NCI-H748 treated with DMSO at 0.1 percent for 48 hours (cell line): Measurements from ENCODE around the gene DPP10.
"Not testable (repeated sequence)": the region's sequence is repeated elsewhere in the genome, so short reads cannot be mapped to it uniquely, and the experiment has no call there.

Experiments
- DNase-seq: peaks from one replicate; lab custom pipeline; 2025; lab: John Stamatoyannopoulos, UW

The DPP10 gene

DNA sequence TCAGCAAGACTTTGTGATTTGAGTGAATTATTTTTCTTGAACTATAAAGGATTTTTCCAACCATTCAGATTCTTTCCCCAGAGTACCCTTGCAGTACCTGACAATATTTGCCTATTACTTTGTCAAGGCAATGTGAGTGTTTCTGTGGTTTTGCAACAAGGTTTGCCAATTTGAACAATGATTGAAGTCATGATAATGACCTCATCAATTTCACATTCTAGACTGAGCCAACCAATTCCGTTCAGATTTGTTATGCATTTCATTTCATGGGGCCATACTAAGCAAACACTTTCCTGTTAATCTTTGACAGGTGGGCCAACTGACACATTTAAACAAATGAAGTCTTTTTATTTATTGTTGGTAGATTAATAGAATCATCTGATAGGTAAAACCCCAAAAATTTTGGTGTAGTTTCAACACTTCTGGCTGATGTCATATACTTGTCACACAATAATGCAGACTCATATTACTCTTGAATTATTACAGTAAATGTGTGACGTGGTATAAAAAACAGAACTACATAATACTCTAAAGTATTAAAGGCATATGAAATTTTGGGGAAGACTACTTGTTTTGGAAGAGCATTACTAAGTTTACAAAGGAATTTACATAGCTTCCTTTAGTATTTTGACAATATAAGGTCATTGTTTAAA is 526.4 kb downstream of the DPP10 start:
- DNase-seq: no peak

DNA sequence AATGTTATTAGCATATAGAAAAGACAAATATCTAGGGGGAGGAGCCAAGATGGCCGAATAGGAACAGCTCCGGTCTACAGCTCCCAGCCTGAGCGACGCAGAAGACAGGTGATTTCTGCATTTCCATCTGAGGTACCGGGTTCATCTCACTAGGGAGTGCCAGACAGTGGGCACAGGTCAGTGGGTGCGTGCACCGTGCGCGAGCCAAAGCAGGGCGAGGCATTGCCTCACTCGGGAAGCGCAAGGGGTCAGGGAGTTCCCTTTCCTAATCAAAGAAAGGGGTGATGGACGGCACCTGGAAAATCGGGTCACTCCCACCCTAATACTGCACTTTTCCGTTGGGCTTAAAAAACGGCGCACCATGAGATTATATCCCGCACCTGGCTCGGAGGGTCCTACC is 561.9 kb downstream of the DPP10 start:
- DNase-seq: not testable (repeated sequence)

DNA sequence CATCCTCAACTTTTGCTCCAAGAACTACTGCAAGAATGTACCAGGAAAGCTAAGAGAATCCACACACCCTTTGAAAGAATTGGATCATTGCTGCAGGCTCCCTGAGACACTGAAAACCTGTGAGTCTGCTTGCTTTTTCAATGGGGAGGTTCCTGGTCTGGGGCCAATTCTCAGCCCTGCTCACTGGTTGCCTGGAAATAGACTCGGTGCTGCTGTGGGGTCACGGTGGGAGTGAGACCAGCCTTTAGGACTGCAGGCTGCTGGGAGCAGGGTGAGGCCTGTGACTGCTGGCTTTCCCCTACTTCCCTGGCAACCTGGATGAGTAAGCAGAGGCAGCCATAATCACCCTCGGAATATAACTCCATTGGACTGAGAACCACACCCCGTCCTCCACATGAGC is 569.3 kb downstream of the DPP10 start:
- DNase-seq: no peak

DNA sequence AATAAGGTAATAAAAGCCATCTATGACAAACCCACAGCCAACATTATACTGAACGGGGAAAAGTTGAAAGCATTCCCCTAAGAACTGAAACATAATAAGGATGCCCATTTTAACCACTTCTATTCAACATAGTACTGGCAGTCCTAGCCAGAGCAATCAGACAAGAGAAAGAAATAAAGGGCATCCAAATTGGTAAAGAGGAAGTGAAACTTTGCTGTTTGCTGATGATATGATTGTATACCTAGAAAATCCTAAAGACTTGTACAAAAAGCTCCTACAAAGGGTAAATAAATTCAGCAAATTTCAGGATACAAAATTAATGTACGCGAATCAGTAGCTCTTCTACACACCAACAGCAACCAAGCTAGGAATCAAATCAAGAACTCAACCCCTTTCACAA is 579.6 kb downstream of the DPP10 start:
- not testable (repeated sequence) for DNase-seq

DNA sequence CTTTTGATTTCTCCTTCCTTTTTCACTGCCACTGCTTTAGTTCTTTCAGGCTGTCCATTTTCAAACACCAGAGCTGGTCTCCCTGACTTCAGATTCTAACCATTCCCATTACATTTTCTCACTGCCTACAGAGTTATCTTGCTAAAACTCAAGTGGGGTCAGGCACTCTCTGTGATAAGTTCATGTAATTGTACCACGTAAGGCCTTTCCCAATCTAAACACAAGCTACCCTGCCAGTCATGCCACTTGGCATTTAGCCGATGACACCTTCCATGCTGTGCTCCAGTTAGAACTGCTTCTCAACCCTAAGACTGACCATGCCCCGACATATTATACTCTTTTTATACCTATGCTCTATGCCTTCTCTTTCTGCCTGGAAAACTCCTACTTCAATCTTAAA is 592.4 kb downstream of the DPP10 start:
- DNase-seq: no peak

DNA sequence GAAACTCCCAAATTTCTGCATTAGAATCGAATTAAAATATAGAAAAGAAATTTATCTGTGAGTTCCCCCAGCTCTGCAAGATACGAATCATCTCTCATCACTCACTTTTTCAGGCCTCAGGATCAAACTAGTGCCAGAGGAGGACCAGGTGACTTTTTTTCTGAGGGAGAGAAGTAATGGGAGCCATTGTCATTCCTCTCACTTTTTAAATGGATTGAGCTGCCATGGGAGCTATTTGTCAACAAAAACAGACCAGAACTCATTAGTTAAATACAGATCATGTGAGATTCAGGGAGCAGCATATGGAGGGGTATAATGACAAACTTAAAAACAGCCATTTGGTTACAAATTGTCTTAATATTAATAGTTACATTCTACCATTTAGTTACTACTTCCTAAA is 594.4 kb downstream of the DPP10 start:
- no peak for DNase-seq

DNA sequence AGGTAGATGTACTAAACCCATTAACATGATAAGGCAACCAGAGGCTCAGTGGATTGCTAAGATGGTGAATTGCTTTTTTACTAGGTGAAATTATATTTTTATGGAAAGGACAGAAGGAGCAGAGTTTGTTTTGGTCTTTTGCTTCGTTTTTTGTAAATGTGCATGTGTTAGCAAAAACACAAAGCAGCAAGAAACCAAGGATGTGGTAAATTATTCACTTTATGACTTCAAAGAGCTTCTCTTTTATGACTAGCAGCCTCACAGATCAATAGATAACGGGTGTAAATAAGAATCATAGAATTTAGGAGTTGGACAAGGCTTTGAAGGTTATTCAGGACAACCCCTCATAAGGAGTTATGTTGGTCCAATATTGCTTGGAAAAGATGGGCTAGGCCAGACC is 615.0 kb downstream of the DPP10 start:
- DNase-seq: no peak

DNA sequence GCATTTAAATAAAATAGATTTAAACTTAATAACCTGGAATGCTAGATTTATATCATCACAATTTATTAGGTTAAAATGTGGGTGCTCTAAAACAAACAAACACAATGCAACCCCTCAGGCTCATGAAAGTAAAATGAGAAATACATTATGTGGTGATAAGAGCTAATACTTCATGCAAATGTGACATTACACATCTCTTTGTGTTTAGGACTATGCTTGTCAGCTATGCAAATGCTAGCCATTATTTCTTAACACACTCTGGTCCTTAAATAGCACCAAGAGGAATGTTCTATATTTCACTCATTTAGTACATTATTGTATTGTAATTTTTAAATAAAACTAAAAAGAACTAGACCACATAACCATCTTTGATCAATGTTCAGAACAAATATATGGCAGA is 627.6 kb downstream of the DPP10 start:
- DNase-seq: no peak

DNA sequence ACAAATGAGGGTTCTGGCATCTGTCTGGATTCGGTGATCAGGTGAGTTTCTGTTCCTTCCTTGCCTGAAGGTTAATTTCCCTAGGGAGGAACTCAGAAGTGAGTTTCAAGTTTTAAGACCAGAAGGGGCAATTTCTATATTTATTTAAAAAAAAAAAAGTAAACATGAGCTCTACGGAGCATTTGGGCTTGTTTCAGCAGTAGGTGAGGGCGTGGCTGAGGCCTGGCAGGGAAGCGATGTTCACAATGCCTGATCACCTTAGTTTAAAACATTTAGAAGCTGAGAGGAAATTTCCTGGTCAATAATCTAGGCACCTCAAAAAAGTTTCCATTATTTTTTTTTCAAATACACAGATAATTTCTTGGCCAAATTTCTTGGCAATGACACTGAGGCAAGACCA is 629.1 kb downstream of the DPP10 start:
- no peak for DNase-seq

DNA sequence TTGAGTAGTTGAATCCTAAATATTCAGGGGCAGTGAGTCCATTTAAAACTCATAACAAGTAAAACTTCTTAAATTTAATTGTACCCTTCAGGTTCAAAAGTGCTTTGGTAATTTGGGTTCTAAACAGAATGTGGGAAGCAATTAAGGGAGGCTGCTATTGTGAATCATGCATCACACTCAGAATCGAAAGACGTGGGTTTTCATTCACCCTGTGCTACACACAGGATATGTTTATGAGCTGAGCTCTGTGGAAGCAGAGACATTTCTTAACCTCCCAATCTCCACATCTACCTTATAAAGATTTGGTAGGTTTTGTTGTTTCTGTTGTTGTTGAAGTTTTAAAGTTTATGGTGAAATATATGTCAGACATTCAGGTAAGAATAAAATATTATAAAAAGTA is 633.4 kb downstream of the DPP10 start:
- no peak for DNase-seq

DNA sequence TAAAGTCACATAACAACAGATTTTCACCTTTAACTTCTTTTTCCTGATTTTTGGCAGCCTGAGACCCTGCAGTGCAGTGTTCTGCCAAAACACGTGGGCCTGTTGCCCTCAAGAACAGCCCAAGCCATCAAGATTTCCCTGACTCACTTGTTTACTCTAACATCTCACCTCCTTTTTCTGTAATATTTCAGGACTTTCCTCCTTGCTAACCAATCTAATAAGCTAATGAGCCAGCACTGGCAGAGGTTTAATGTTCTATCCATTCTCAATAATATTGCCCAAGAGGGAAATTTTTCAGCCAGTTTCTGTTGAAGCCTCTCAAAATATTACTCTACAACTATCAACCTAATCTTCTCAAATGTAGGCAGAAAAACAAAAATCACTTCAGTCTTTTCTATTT is 635.2 kb downstream of the DPP10 start:
- DNase-seq: no peak

DNA sequence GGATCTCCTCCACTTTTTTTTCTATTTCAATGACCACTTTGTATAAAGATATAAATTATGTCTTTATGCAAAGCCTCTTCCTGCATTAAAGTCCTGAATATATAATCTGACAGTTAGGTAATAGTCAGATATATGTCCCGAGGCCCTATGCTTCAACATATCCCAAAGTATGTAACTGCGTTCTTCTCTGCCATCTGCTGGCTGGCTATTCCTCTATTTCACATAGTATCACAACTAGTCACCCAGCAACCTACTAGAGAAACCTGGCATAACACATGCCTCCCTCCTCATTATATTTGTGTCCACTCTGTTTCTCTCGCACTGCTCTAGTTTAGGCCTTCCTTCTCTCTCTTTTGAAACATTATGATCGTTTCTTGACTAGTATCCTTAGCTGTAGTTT is 640.8 kb downstream of the DPP10 start:
- no peak for DNase-seq

DNA sequence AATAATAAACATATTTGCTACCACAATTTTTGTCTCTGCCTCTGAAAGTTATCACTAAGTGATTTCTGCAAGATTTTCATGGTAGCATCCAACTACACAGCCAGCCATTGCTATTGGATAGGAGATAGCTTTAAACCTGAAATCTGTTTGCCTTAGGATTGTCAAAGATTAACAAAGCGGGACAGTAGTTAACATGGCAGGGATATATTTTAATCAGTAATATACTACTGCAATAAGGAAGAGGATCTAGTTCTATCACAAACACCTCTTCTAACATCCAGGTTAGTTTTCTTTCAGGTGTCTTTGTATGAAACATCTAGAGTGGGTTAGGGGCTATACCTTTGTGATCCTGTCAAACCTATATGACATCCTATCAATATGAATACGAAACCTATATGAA is 641.3 kb downstream of the DPP10 start:
- DNase-seq: no peak

DNA sequence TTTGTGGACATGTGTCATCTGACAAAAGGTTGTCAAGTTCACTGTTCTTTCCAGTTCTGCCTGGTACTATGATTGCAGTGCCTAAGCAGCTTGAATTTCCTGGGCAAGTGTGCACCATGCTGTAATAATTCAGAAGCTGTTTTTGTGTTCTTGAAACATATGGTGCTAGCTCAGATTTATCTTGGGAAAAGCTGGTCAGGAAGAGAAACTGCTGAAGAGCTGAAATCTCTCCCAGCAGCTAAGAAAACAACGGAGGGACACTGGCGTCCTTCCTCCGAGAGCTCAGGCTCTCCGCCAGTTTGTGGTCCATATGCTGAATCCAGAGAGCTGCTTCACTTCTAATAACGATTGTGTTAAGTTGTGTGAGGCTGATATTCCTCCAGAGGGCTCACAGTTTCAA is 642.0 kb downstream of the DPP10 start:
- DNase-seq: no peak

DNA sequence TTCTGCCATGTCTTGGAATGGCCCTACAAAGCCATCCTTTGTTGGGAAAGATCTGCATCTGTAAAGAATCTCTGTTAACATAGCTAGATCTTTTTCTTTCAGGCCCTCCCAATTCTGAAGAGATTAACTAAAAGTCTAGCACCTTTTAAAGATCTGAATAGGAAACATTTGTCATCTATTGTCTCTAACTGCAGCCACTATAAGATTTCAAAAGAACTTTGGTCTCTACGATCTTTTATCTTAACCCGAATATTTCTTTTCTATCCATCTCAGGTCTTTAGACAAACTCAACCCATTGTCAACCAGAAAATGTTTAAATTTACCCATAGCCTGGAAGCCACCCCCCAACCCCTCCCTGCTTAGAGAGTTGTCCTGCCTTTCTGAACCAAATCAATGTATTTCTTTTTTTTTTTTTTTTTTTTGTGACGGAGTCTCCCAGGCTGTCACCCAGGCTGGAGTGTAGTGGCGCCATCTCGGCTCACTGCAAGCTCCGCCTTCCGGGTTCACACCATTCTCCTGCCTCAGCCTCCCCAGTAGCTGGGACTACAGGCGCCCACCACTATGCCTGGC is 643.7 kb downstream of the DPP10 start:
- not testable (repeated sequence) for DNase-seq

DNA sequence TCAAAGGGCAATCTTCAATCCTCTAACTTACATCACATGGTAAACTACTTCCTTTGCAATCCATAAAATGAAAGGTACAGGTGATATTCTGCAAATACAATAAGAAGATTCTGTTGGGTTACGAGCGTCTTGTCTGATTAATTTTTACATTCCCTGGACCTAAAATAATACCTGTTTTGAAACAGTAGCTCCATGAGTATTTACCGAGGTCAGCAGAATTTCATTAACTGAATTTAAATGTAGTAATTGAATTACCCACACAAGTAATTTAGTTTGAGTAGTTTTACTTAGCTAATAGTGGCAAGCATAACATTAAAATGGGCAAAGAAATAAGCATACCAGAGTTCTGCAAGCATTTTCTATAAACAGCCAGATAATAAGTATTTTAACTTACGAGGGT is 652.0 kb downstream of the DPP10 start:
- DNase-seq: no peak

DNA sequence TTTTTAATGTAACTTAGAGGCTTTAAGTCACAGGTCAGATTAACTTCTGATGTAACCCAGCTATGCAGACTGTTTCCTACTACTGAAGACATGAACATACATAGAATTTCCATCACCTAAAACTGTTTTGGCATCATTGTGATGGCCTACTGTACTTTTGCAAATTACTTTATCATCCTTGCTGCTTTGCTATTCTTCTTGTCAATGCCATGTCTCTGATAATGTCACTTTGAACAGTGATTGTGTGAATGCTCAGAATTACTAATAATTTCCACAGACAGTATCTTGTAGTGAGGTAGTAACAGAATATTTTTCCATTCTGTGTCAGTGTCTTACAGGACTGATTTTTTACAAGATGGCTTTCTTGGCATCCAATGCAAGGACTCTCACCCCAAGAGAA is 663.5 kb downstream of the DPP10 start:
- no peak for DNase-seq

DNA sequence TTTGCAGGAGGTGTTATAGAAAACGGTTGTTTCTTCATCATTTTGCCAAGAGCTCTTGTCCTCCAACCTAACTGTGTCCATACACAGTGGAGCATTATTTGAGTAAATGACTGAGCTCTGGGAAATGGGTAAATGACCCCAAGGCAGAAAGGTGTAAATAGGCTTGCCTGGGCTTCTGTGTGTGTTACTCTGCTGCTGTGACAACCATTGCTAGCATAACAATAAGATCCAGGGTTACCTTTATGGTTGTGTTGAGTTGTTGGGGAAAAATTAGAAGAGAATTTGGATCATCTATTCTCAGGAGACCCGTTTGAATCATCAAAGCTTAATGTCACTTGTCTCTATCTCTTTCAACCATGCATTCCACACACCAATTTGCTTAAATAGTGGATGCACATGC is 672.7 kb downstream of the DPP10 start:
- DNase-seq: no peak

DNA sequence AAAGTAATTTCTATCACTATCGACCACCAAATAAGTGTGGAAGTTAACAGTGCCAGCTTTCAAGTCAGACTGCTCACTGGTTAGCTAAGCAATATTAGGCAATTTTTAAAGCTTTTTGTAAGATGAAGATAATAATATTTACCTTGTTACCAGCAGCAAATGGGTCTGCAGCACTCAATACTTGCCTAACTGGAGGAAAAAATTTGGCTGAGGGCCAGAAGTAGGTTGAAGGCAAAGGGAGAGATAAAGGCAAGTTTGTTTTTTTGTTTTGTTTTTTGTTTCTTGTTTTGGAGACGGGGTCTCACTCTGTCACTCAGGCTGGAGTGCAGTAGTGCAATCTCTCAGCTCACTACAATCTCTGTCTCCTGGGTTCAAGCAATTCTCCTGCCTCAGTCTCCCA is 675.9 kb downstream of the DPP10 start:
- no peak for DNase-seq

DNA sequence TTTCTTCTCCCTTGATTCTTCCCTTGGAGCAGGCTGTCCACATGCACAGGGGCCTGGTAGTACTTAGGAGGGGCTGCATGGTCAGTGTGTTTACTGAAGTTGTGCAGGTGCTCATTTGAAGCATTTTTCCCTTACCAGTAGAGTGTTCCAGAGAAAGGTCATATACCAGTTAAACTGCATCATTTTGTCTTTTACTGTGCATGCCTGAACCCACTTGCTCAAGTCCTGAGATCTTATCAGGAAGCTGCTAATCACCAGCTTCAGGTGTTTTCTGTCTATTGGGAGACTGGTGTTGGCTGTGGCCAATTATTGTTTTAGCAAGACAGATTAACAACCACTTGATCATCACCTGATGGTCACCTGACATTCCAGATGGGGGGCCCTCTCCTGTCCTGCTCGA is 676.6 kb downstream of the DPP10 start:
- no peak for DNase-seq

DNA sequence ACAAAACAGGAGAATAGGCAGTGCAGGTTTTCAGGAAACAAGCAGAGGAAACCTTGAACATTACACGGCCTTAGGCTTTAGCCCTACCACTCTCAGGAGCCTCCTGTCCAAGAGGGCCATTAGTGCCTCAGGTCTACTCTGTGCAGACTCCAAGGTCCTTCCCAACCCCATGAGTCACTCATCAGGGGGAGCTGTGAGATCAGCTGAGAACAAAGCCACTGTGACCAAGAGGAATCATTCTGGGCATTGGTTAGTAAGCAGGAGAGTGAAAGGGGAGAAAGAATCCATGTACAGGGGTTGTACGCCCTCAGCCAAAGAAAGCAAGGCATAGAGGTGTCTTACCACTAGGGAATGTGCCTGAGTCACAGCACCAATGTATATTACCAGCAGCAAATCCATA is 680.3 kb downstream of the DPP10 start:
- DNase-seq: no peak

DNA sequence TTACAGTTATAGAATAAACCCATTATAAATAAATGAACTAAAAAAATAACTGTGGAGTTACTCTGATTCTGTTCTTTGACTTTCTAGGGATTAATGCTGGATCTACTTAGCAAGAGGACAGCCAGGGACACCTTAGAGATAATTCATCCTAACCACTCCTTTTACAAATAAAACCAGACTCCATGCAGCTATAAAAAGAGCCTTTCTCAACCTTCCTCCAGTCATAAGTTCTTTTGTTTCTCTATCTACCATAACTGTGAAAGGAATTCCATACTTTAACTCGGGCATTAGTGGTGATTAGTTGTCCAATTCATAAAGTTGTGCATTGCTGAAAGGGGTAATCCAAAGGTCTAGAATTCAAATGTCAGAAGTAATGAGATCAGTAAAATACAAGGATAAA is 682.4 kb downstream of the DPP10 start:
- no peak for DNase-seq

DNA sequence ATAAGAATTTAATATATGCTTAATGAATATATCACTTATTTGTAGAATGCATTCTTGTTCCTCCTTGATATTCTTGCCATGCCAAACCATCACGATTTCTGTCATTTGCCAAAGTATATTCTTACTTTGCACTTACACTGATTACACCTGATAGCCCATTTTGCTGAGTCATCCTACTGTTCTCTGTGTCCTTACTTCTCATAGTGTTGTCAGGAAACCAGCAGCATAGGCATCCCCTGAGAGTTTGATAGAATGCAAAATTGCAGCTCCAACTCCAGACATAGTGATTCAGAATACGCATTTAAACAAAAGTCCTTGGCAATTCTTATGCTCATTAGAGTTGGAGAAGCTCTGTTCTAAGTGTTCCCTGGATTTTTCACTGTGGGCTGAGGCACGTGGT is 687.1 kb downstream of the DPP10 start:
- no peak for DNase-seq

DNA sequence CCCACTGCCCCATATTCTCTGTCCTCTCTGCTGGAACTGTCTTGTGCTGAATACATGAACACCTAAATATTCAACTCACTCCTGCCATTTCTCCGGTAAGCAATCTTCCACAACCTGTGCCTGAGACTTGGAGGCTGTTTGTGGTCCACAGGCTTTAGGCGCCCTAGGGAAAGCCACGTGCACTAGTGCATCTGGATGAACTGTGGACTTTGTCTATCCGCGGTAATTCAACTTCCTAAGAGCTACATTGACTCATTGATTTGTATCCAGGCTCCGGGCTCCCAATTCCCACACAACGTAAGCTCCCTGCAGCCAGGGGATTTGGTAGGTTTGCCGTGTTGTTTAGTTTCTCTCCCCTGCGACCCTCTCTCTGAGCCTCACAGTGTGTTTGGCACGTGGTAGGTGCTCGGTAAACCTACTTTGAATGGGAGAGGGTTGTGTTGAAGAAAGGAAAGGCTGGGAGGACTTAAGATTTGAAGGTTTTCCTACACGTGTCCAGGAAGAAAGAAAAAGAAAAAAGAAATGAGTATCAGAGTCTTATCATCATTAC is 718.2 kb downstream of the DPP10 start:
- DNase-seq: no peak
